ENCODE results near the gene CYP2A7. TPM values are rescaled to one million over a fixed set of nuclear protein-coding genes. Genes with fewer than 3 reads are reported as not detected.
"Not testable (repeated sequence)": the region's sequence is repeated elsewhere in the genome, so short reads cannot be mapped to it uniquely, and the experiment has no call there.

Gene CYP2A7
- total RNA-seq, 1 experiment from 2014 or later: not detected

- DNase-seq; H3K79me2 ChIP-seq (ENCODE audit: low read depth); H2AFZ ChIP-seq; H3K27ac ChIP-seq; intact Hi-C loops (cut with micrococcal nuclease; ENCODE audit: unreplicated experiment); H3K27me3 ChIP-seq (ENCODE audit: insufficient read depth, low read depth); H3K4me2 ChIP-seq; H3K4me3 ChIP-seq; H4K20me1 ChIP-seq (ENCODE audit: insufficient read depth); POLR2A ChIA-PET (ENCODE audit: unreplicated experiment); H3K9me2 ChIP-seq (ENCODE audit: insufficient read depth); CTCF ChIA-PET; H3K36me3 ChIP-seq (ENCODE audit: low read depth); BruUV-seq (replicated peaks); H3K9me3 ChIP-seq (ENCODE audit: insufficient read depth, low read depth): not testable (repeated sequence)
- Histone ChIP-seq H3F3A (ENCODE audit: insufficient read depth, low read depth) (peaks cover 17% of the 10 kb centered on the region), H3K4me1 (replicated peaks; ENCODE audit: insufficient read depth) (peaks cover 29% of the 10 kb centered on the region)
Measured at GRCh38 chr19:40900521-40900920, 18.5 kb upstream of the CYP2A7 start.

- Histone ChIP-seq H3K4me1 (replicated peaks; ENCODE audit: insufficient read depth) (peaks cover 23% of the 10 kb centered on the region), H3F3A (ENCODE audit: insufficient read depth, low read depth) (peaks cover 12% of the 10 kb centered on the region)
- H3K27me3 ChIP-seq (ENCODE audit: insufficient read depth, low read depth); H3K4me2 ChIP-seq; H3K36me3 ChIP-seq (ENCODE audit: low read depth); intact Hi-C loops (cut with micrococcal nuclease; ENCODE audit: unreplicated experiment); BruUV-seq (replicated peaks); H4K20me1 ChIP-seq (ENCODE audit: insufficient read depth); H3K27ac ChIP-seq; H3K9me2 ChIP-seq (ENCODE audit: insufficient read depth); DNase-seq; H3K9me3 ChIP-seq (ENCODE audit: insufficient read depth, low read depth); H3K79me2 ChIP-seq (ENCODE audit: low read depth); H3K4me3 ChIP-seq; POLR2A ChIA-PET (ENCODE audit: unreplicated experiment); H2AFZ ChIP-seq; CTCF ChIA-PET: not testable (repeated sequence)
Measured at GRCh38 chr19:40899964-40900363, 17.9 kb upstream of the CYP2A7 start.

- H3K9me2 ChIP-seq (ENCODE audit: insufficient read depth); CTCF ChIA-PET; H3K27me3 ChIP-seq (ENCODE audit: insufficient read depth, low read depth); BruUV-seq (replicated peaks); H3F3A ChIP-seq (ENCODE audit: insufficient read depth, low read depth); H3K4me3 ChIP-seq; intact Hi-C loops (cut with micrococcal nuclease; ENCODE audit: unreplicated experiment); POLR2A ChIA-PET (ENCODE audit: unreplicated experiment); H3K79me2 ChIP-seq (ENCODE audit: low read depth); H4K20me1 ChIP-seq (ENCODE audit: insufficient read depth); H3K36me3 ChIP-seq (ENCODE audit: low read depth); H3K9me3 ChIP-seq (ENCODE audit: insufficient read depth, low read depth): not testable (repeated sequence)
- Histone ChIP-seq H3K4me2 (peak overlapping the region; percentile 46), H3K4me1 (replicated peaks; ENCODE audit: insufficient read depth) (peaks cover 16% of the 10 kb centered on the region), H2AFZ (peak overlapping the region; percentile 40; the same call in 1 of the 2 replicates), H3K27ac (peak overlapping the region; percentile 82)
- peak in 1 of 2 experiments; percentile 95 for DNase-seq
Measured at GRCh38 chr19:40896843-40897789, 15.1 kb upstream of the CYP2A7 start.

GRCh38 chr19:40896418-40896796, 14.4 kb upstream of the CYP2A7 start:
- Histone ChIP-seq H3K9me2 (ENCODE audit: insufficient read depth) (no peaks in the 10 kb centered on the region), H4K20me1 (ENCODE audit: insufficient read depth) (no peaks in the 10 kb centered on the region), H3K4me1 (replicated peaks; ENCODE audit: insufficient read depth) (peaks cover 16% of the 10 kb centered on the region), H3K79me2 (ENCODE audit: low read depth) (no peaks in the 10 kb centered on the region), H3K27ac (peak overlapping the region; percentile 82; the same call in 1 of the 2 replicates), H2AFZ (no peak overlapping the region), H3K4me2 (no peak overlapping the region), H3K9me3 (ENCODE audit: insufficient read depth, low read depth) (no peaks in the 10 kb centered on the region), H3K36me3 (ENCODE audit: low read depth) (no peaks in the 10 kb centered on the region), H3F3A (ENCODE audit: insufficient read depth, low read depth) (0 out of 2 replicates have a peak, but pooled peaks cover 5% of the 10 kb centered on the region), H3K4me3 (no peak overlapping the region), H3K27me3 (ENCODE audit: insufficient read depth, low read depth) (no peaks in the 10 kb centered on the region)
- BruUV-seq (replicated peaks): no TSS peak
- CTCF ChIA-PET: interaction anchor here (0.6 kb wide), 1 partner anchor 235 kb away, joined by 18 read pairs; no protein-coding TSS in a partner anchor
- intact Hi-C loops (cut with micrococcal nuclease; ENCODE audit: unreplicated experiment): no loop called here
- no peak for TF ChIP-seq CTCF (conservative IDR thresholded peaks at IDR 0.05)
- TF ChIP-seq EZH2 (IDR thresholded peaks at IDR 0.05; ENCODE audit: low read depth): no peak
- DNase-seq: no peak
- POLR2A ChIA-PET (ENCODE audit: unreplicated experiment): no interaction called here
